Inflammatory macrophage (primary cell): ENCODE results near the gene SPOCD1.
A peak's percentile ranks its signal among the peaks of the same experiment; 100 is the strongest.
"Not testable (repeated sequence)": the region's sequence is repeated elsewhere in the genome, so short reads cannot be mapped to it uniquely, and the experiment has no call there.

Source experiments
- DNase-seq, 2 donors: peaks; one replicate each; pipeline ENCODE4 v3.0.0-alpha.2; 2020 to 2022

The SPOCD1 gene

DNA sequence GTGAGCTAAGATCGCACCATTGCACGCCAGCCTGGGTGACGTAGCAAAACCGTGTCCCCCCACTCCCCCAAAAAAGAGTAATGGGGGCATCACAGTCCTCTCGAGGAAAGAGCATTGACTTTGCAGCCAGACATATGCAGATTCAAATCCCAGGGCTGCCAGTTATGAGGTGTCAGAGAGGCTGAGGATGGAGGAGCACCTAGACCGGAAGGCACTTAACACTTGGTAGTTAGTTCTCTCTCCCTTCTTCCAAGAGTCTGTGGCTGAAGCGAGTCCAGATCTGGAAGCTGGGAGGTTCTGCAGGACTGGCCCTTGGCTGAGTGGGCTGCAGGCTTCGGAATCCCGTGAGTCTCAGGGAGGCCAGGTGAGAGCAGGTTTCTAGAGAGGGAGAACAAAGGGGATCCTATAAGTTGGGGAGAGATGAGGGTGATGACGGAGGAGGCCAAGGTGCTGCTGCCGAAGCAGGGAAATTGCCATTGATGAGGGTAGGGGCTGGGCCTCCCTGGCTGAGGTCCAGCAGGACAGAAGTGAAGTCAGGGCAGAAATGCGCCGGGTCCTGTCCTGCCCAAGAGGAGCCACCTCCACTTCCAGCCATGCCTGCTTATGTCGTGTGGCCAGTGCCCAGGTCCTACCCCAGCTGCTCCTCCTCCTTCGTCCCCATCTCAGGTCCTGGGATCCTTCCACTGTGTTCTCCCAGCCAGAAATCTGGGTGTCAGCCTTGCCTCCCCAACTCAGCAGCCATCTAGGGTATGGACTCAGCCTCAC, 13.3 kb upstream of the SPOCD1 start:
- no peak for DNase-seq

DNA sequence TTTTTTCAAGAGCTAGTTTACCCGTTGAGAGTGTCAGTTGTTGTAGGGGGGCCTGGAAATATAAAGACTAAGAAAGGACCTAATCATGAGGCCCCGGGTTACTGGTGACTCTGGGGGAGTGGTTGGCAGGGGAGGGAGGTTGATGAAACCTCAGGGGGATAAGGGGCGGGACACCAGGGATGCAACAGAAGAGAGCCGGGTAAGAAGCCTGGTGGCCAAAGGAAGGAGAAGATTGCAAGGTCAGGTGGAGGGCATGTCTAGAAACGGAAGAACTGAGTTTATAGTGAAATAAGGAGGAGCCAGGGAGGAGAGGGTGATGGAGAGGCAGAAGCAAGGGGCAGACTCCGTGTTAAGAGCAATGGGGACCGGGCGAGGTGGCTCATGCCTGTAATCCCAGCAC, 12.5 kb upstream of the SPOCD1 start:
- DNase-seq: no peak

DNA sequence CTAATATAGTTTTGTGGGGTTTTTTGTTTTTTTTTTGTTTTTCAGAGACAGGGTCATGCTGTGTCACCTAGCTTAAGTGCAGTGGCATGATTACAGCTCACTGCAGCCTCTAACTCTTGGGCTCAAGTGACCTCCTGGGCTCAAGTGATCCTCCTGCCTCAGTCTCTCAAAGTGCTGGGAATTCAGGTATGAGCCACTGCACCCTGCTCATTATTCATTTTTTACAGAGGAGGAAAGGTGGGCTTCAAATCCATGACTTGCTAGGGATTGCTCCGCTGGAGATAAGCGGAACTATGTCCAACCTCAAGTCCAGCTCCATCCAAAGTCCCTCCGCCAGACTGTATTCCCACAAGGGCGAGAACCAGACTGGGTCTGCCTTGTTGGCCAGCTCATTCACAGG, 8.0 kb upstream of the SPOCD1 start:
- DNase-seq: no peak

DNA sequence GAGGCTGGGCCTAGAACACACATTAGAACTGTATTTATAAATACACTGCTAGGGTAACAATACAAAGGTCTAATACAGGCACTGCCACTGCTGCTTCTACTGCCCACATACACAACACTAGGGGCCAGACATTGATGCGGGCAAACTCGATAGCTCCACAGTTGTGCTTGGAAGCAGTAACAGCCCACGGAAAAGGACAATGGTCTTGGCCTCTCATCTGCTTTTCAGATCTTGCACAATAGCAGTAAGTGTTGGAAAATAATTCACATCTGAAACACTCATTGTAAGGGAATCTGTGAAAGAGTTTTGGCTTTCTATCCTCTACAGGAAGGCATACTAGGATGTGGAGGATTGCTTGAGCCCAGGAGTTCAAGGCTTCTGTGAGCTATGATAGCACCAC, 6.9 kb upstream of the SPOCD1 start:
- no peak for DNase-seq

DNA sequence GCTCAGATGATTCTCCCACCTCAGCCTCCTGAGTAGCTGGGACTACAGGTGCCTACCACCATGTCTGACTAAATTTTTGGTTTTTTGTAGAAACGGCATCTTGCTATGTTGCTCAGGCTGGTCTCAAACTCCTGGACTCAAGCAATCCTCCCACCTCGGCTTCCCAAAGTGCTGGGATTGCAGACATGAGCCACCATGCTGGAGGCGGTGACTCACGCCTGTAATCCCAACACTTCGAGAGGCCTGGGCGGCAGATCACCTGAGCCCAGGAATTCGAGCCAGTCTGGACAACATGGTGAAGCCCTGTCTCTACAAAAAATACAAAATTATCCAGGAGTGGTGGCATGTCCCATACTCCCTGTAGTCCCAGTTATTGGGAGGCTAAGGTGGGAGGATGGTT, 4.4 kb upstream of the SPOCD1 start:
- not testable (repeated sequence) for DNase-seq

DNA sequence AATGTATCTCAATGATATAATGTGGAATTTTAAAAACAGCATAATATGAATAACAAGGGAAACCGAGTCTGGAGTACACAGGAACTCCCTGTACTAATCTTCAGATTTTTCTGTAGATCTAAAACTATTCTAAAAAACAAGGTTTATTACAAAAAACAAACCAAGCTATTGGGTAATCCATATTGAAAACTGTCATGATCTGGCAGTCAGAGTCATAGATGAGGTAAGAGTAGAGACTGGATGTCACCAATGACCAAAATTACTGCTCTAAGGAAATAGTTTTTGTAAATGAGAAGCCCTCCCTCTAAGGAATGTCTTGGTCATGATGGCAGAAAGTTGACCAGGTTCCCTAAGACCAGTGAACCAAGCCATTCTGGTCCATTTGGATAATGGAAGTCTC, 2.4 kb upstream of the SPOCD1 start:
- DNase-seq: peak in 1 of 2 donors; percentile 35

DNA sequence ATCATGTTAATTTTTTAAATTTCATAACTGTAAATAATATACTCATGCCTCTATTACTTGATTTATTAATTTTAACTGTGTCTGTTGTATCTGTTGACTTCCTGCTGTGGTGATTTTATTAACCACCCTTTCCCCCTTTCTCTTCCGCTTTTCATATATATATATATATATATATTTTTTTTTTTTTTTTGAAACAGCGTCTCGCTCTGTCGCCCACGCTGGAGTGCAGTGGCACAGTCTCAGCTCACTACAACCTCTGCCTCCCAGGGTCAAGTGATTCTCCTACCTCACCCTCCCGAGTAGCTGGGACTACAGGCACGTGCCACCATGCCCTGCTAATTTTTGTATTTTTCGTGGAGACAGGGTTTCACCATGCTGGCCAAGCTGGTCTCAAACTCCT, 1.1 kb upstream of the SPOCD1 start:
- peak; percentile 49 to 56 for DNase-seq

DNA sequence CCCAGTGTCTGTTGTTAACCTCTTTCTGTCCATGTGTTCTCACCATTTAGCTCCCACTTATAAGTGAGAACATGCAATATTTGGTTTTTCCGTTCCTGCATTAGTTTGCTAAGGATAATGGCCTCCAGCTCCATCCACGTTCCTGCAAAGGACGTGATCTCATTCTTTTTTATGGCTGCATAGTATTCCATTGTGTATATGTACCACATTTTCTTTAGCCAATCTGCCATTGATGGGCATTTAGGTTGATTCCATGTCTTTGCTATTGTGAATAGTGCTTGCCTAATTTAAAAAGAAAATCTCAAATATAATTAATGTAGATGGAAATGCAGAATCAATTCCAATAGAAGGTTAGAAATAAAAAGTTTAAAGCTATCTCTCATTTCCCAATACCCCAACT, 679 bp upstream of the SPOCD1 start:
- DNase-seq: not testable (repeated sequence)

DNA sequence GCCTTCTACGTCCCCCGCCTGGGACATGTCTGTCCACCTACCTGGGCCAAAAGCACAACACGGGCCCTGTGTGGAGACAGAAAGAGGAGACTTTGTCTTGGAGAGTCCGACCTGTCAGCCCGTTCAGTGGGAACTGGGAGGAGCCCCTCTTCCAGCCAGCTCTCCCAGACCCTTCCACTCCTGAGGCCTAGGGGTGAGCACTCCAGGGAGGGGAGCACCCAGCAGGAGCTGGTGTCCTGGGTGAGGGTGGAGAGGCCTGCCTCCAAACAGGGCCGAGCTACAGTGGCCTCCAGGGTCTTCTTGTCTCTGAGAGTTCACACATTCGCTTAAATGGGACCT, 546 bp downstream of the SPOCD1 start:
- no peak for DNase-seq

DNA sequence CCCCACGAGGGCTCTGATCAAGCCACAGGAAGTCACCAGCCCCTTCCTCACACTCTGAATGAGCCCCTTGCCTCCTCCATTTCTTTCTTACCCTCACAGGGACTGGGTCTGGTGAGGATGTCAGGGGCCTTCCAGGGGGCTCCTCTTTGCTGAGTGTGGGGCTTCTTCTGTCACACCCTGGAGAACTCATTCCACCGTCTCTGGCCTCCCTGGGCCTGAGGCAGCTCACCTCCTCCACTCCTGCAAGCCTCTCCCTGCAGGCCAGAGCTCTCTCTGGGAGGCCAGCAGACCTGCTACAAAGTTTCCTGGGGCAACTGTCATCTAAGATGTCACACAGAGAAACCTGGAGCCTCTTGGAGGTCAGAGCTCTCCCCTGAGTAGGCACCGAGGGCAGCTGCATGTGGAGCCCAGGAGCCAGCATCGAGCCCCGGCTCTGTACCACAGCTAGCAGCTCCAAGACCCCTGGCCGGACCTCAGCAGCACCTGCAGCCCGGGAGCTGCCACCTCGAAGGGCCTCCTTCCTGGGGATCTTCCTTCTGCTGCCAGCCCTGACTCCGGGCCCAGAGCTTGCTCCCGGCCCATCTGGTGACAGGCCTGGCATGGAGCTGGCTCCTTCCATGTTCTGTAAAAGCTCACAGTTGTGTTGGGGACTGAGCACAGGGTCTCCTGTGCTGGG, 1.1 kb downstream of the SPOCD1 start:
- no peak for DNase-seq

DNA sequence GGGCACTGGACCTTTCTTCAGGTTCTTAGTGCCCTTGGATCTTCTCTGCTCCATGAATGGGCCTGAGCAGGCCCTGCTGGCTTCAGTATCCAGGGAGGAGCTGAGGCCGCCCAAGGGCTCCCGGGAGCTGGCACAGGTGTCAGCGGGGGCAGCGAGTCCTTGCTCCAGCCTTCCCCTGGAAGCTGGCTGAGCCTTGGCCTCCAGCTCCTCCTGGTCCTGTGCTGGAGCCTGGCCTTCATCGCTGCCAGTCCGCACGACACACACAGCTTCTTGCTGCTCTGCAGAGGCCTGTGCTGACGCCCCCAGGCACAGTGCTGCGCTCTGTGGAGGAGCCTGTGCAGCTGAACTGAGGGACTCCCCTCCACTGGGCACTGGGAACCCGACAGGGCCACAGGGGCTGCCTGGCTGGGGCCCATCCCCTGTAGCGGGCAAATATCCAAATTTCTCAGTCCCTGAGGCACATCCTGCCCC, 1.7 kb downstream of the SPOCD1 start:
- DNase-seq: no peak

DNA sequence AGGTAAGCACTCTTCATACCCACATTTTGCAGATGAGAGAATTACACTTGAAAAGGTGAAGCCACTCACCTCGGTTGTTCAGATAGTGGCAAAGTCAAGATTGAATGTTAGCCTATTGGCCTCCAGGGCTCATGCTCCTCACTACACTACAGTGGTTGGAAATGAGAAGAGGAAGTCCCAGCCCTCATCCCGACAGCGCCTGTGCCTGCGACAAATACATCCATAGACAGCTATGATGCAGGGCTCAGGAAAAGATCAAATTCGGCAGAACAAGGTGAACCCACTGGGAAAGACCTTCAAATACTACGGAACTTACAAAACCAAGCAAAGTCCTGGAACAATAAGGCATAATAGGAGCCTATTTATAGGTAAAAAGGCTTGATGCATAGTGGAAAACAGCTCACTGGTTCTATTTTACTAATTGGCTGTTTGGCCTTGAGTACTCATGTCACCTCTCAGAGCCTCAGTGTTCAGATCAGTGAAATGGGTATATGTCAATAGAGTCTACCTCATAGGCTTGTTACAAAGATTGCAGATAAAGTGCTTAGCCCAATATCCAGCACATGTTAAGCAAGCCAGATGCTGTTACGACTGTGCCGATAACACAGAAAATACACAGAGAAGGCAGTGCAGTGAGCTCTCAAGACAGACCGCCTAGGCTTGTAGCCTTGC, 3.5 kb downstream of the SPOCD1 start:
- DNase-seq: peak in 1 of 2 donors; percentile 40

DNA sequence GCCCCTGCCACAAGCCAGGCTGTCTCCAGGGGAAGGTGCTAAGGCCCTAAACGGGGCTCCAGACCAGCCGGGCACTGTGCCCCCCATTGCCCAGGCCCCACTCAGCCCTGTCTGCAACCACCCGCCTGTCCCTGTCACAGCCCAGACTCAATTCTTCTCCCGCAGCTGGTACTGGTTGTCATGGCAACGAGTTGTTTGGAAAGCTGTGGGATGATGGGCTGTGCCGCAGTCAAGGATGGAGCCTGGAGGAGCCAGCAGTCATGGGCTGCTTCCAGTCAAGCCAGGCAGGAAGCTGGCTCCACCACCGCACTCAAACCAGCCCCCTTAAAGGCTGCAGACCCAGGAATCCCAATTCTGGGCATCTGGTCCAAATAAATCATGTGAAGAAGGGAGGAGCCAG, 4.2 kb downstream of the SPOCD1 start:
- DNase-seq: no peak

DNA sequence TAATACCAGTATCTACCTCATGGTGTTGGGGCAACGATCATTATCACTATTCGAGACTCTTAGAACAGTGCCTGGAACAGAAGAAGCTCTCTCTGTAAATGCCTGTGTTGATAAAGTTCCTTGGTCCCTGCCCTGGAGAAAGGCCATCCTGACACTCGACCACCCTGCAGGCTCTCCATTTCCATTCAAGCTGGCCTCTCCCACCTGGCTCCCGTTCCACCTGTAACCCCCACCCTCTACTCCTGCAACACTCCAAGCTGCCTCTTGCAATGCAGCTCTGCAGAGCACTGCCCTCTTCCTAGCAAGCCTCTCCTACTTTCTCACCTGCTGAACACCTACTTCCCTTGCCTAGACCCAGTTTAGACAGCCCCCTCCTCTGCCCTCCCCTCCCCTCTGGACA, 6.1 kb downstream of the SPOCD1 start:
- peak in 1 of 2 donors; percentile 0 for DNase-seq

DNA sequence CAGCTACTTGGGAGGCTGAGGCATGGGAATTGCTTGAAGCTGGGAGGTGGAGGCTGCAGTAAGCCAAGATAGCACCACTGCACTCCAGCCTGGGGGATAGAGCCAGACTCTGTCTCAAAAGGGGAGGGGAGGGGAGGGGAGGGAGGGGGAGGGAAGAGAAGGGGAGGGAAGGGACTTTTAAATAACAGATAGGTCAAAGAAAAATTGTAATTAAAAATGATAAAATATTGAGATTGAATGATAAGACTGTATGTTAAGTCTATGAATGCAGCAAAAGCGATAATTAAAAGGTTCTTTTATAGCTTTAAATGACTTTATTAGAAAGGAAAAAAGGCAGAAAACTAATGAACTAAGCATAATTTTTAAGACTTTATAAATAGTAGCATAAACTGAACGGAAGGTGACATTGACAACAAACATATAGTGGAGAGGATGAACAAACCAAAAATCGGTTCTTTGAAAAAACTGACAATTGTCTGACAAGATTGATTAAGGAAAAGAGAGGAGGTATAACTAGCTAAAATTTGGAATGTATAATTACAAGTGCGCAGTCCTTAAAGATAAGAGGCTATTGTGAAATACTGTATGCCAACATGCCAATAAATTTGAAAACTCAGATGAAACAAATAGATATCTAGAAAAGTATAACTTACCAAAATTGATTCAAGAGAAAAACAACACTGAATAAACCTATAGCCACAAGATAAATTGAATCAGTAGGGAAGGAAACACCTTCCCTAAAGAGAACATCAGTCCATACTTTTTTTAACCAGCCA, 8.4 kb downstream of the SPOCD1 start:
- DNase-seq: peak in 1 of 2 donors; percentile 0

DNA sequence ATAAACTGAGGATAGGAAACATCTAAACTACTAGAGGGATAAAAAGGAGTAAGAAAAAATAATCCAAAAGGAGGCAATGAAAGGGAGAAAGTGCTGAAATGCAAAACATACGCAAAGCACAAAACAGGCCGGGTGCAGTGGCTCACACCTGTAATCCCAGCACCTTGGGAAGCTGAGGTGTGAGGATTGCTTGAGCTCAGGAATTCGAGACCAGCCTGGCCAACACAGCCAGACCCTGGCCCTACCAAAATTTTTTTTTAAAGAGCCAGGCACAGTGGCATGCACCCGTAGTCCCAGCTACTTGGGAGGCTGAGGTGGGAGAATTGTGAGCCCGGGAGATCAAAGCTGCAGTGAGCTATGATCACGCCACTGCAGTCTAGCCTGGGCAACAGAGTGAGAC, 10.5 kb downstream of the SPOCD1 start:
- no peak for DNase-seq

DNA sequence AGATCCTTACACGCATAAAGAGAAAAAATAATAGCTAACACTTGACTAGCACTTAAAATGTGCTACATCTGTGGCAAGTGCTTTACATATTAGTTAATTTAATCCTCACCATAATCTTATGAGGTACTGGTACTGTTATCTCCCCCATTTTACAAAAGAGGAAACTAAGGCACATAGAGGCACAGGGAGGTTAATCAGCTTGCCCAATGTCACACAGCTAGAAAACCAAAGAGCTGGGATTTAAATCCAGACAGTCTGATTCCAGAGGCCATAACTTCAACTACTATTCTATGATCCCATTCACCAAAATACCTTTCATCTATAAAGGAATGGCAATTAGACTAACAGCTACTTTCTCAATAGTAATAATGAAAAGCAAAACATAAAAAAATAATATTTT, 11.7 kb downstream of the SPOCD1 start:
- DNase-seq: no peak

DNA sequence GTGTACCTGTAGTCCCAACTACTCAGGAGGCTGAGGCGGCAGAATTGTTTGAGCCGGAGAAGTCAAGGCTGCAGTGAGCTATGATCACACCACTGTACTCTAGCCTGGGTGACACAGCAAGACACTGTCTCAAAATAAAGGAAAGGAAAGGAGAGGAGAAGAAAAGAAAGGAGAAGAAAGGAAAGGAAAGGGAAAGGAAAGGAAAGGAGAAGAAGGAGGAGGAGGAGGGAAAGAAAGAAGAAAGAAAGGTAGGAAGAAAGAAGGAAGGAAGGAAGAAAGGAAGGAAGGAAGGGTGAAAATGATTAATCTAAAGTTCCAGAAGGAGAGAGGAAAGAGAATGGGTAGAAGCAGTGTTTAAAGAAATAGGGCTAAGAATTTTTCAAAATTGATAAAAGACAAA, 12.2 kb downstream of the SPOCD1 start:
- no peak for DNase-seq

DNA sequence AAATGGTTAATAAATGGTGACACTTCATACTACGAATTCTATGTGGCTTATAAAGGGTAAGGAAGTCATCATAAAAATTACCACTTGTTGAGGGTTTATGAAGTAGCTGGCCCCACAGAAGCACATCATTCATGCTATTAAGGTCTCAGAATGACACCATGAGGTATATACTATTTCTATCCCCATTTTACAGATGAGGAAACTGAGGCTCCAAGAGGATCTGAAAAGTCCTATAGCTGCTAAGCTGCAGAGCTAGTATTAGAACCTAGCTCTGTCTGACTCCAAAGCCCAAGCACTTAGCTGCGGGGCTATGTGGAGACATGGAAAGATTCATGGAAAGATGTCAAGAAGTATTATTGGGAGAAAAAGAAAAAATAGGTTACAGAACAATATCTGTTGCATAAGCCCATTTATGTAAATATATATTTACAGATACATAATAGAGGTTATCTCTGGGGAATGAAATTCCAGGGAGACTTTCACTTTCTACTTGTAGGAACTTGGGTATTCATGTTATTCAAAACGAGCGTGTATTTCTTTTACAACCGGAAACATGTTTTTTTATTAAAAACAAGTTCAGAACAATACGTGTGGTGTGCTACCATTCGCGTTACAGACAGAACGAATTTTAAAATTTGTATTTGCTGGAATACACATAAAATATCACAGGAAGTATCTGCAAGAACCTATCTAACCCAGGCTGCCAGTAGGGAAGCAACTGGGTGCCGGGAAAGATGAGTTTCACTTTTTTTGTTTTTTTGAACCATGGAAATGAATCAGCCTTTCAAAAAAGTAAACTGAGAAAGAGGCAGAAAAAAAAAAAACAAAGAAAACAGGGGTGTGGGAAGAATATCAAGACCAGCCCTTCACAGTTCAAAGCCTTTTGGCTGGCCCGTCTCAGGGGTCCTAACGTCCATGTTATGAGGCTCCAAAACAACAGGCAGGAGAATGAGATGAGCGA, 13.4 kb downstream of the SPOCD1 start:
- DNase-seq: no peak

DNA sequence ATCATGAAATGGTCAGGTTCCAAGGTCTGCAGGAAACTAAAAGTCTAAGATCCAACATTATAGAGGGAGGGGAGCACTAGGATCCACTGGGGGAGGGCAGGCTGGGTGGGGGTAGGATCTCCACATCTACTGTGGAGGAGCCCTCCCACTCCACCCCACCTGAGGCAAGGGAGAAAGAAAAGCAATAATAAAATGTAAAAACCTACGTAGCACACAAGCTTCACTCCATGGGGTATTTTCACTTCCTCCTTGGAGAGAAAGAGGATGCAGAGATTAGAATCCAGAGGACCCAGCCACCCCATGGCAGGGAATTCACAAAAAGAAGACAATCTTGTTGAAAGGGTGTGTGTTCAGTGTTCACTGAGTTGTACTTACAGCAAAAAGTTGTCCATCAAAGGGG, 14.4 kb downstream of the SPOCD1 start:
- peak in 1 of 2 donors; percentile 44 for DNase-seq

DNA sequence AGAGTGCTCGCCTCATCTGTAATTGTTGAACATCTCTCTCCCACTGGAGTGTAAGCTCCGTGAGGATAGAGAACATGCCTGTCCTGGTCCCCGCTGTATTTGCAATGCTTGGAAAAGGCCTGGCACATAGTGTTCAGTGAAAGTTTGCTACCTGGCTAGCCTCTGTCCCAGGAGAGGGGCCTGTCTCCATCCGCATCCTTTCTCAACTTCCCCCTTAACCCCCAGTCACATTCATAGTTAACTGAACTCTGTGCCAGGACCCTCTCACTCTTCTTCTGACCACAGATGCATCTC, 15.2 kb downstream of the SPOCD1 start:
- DNase-seq: no peak
